HL-60 (cell line): ENCODE data around the gene APOE.

Source experiments
- DNase-seq, 2 experiments: peaks; one replicate each; pipeline ENCODE4 v3.0.0-alpha.2; 2010 to 2020; ENCODE audit warnings: low read depth in 1 of 2, low spot score in 1 of 2
- H3K27ac ChIP-seq: fragments of 250-450 bp; sonication (Bioruptor Pico); replicated peaks from 2 replicates; pipeline ENCODE4 v1.5.1; 2020; ENCODE audit warnings: mild to moderate bottlenecking, moderate library complexity
- H3K27me3 ChIP-seq: fragments of 250-450 bp; sonication (Bioruptor Pico); 2 replicates; pipeline ENCODE4 v1.5.1; 2021; ENCODE audit warnings: mild to moderate bottlenecking, moderate library complexity; ENCODE audit not compliant: insufficient read depth, poor library complexity, severe bottlenecking
- H3K4me3 ChIP-seq: replicated peaks from 2 replicates; pipeline ENCODE4 v1.5.1; 2011; ENCODE audit warnings: mild to moderate bottlenecking, control low read depth, low read length; ENCODE audit not compliant: insufficient read depth
- GABPA ChIP-seq: IDR thresholded peaks from 2 replicates; pipeline ENCODE4 v1.6.1; 2012; ENCODE audit warnings: low read depth
- POLR2AphosphoS5 ChIP-seq: IDR thresholded peaks from 2 replicates; pipeline ENCODE4 v1.6.1; 2012; ENCODE audit warnings: low read depth
- SPI1 ChIP-seq: IDR thresholded peaks from 2 replicates; pipeline ENCODE4 v1.6.1; 2012; ENCODE audit warnings: low read depth, mild to moderate bottlenecking, borderline replicate concordance
- TF ChIP-seq, protein P1 (sequence below): IDR thresholded peaks from 2 replicates; pipeline ENCODE4 v1.6.1; 2012; ENCODE audit warnings: low read depth; ENCODE audit not compliant: insufficient replicate concordance
- TF ChIP-seq, protein P2 (sequence below): IDR thresholded peaks from one replicate; pipeline ENCODE4 v1.5.1; 2011; ENCODE audit warnings: low read length, control low read depth, inconsistent platforms; ENCODE audit not compliant: insufficient read depth

Gene APOE

DNA sequence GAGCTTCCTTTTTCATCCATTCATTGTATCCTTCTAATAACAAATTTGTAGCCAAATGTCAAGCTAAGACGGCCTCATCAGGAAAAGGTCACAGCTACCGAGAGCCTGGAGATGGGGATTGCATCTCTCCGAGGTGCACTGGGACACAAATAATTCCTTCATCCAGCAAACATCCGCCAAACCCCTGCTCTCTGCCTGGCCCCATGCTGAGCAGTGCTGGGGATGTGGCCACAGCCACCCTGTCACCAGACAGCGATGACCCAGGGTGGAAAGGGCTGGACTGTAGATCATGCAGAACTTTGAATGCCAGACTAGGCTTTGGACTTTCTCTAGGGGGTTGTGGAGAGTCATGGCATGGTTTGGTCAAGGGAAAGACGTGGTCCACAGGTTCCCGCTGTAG is 12.7 kb upstream of the APOE start:
- H3K4me3 ChIP-seq, result no peak overlapping the region
- DNase-seq, result no peak
- TF ChIP-seq, protein P1, sequence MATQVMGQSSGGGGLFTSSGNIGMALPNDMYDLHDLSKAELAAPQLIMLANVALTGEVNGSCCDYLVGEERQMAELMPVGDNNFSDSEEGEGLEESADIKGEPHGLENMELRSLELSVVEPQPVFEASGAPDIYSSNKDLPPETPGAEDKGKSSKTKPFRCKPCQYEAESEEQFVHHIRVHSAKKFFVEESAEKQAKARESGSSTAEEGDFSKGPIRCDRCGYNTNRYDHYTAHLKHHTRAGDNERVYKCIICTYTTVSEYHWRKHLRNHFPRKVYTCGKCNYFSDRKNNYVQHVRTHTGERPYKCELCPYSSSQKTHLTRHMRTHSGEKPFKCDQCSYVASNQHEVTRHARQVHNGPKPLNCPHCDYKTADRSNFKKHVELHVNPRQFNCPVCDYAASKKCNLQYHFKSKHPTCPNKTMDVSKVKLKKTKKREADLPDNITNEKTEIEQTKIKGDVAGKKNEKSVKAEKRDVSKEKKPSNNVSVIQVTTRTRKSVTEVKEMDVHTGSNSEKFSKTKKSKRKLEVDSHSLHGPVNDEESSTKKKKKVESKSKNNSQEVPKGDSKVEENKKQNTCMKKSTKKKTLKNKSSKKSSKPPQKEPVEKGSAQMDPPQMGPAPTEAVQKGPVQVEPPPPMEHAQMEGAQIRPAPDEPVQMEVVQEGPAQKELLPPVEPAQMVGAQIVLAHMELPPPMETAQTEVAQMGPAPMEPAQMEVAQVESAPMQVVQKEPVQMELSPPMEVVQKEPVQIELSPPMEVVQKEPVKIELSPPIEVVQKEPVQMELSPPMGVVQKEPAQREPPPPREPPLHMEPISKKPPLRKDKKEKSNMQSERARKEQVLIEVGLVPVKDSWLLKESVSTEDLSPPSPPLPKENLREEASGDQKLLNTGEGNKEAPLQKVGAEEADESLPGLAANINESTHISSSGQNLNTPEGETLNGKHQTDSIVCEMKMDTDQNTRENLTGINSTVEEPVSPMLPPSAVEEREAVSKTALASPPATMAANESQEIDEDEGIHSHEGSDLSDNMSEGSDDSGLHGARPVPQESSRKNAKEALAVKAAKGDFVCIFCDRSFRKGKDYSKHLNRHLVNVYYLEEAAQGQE, result no peak
- TF ChIP-seq GABPA (no peak), SPI1 (no peak), POLR2AphosphoS5 (no peak)
- TF ChIP-seq, protein P2, sequence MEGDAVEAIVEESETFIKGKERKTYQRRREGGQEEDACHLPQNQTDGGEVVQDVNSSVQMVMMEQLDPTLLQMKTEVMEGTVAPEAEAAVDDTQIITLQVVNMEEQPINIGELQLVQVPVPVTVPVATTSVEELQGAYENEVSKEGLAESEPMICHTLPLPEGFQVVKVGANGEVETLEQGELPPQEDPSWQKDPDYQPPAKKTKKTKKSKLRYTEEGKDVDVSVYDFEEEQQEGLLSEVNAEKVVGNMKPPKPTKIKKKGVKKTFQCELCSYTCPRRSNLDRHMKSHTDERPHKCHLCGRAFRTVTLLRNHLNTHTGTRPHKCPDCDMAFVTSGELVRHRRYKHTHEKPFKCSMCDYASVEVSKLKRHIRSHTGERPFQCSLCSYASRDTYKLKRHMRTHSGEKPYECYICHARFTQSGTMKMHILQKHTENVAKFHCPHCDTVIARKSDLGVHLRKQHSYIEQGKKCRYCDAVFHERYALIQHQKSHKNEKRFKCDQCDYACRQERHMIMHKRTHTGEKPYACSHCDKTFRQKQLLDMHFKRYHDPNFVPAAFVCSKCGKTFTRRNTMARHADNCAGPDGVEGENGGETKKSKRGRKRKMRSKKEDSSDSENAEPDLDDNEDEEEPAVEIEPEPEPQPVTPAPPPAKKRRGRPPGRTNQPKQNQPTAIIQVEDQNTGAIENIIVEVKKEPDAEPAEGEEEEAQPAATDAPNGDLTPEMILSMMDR, result no peak
- H3K27ac ChIP-seq, result no peak overlapping the region; the same call in 1 of the 2 replicates
- H3K27me3 ChIP-seq, result no peaks in the 10 kb centered on the region

DNA sequence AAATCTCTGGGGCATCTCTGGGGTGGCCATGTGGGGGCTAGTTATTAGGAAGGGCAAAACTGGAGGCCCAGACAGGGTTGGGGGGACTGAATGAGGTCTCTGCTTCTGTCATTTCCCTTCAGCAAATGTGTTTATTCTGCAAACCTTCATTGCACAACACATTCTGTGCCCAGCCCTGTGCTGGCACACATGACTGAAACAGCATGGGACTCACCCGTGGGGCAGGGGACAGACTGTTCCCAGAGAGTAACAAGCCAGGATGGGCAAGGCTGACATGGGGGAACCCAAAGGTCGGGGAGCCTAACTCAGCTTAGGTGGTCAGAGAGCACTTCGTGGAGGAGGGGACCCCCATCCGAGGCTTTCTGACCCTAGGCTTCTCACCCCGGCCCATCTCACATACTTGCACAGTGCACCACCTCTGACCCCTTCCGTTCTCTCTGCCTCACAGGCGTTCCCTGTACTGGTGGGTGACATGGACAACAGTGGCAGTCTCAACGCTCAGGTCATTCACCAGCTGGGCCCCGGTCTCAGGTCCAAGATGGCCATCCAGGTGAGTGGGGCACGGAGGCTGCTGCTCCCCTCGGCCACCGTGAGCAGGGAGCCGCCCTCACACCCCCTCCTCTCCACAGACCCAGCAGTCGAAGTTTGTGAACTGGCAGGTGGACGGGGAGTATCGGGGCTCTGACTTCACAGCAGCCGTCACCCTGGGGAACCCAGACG is 12.1 kb upstream of the APOE start:
- Histone ChIP-seq H3K27ac (no peak overlapping the region), H3K4me3 (no peak overlapping the region), H3K27me3 (no peaks in the 10 kb centered on the region)
- no peak for DNase-seq
- TF ChIP-seq SPI1 (no peak), POLR2AphosphoS5 (no peak), GABPA (no peak)
- TF ChIP-seq, protein P2, result no peak

DNA sequence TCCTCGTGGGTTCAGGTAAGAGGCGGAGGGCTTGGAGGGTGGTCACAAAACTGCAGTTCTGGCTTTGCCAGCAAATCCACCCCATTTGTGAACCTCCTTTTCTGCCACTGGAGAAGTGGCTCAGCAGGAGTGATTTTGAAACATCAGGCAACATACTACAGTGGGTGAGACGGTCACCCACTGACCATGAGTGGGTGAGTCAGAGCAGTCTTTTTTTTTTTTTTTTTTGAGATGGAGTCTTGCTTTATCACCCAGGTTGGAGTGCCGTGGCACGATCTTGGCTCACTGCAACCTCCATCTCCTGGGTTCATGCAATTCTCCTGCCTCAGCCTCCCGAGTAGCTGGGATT is 11.6 kb upstream of the APOE start:
- H3K27ac ChIP-seq, result no peak overlapping the region
- no peak for TF ChIP-seq SPI1
- no peak for TF ChIP-seq POLR2AphosphoS5
- TF ChIP-seq GABPA, result no peak
- TF ChIP-seq, protein P1, result no peak
- TF ChIP-seq, protein P2, result no peak
- H3K4me3 ChIP-seq, result no peak overlapping the region
- no peaks in the 10 kb centered on the region for H3K27me3 ChIP-seq
- DNase-seq, result no peak

DNA sequence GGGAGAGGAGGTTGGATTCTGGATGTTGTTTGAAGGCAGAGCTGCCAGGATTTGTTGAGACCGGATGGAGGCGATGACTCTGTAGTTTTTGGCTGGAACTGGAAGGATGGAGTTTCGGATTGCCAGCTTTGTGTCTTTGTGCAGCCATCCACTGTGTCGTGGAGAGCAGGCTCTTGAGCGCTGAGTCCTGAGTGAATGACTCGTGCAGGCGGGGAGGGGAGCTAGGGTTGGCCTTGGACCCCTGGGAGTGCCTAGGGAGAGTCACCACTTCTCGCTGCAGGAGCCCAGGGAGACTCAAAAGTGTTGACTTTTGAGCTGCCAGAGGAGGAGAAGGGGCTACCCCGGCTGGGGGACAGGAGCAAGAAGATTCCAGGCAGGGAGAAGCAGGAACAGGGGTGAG is 10.7 kb upstream of the APOE start:
- H3K4me3 ChIP-seq, result no peak overlapping the region
- no peaks in the 10 kb centered on the region for H3K27me3 ChIP-seq
- TF ChIP-seq SPI1, result no peak
- TF ChIP-seq, protein P2, result no peak
- no peak for TF ChIP-seq GABPA
- TF ChIP-seq, protein P1, result no peak
- no peak for TF ChIP-seq POLR2AphosphoS5
- no peak for DNase-seq
- H3K27ac ChIP-seq, result no peak overlapping the region
